ENCODE results near the gene ELP4.

- TF ChIP-seq, protein P1, sequence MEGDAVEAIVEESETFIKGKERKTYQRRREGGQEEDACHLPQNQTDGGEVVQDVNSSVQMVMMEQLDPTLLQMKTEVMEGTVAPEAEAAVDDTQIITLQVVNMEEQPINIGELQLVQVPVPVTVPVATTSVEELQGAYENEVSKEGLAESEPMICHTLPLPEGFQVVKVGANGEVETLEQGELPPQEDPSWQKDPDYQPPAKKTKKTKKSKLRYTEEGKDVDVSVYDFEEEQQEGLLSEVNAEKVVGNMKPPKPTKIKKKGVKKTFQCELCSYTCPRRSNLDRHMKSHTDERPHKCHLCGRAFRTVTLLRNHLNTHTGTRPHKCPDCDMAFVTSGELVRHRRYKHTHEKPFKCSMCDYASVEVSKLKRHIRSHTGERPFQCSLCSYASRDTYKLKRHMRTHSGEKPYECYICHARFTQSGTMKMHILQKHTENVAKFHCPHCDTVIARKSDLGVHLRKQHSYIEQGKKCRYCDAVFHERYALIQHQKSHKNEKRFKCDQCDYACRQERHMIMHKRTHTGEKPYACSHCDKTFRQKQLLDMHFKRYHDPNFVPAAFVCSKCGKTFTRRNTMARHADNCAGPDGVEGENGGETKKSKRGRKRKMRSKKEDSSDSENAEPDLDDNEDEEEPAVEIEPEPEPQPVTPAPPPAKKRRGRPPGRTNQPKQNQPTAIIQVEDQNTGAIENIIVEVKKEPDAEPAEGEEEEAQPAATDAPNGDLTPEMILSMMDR (IDR thresholded peaks at IDR 0.05; ENCODE audit: low read depth, low read length): no peak
- TF ChIP-seq POLR2A (IDR thresholded peaks at IDR 0.05; ENCODE audit: extremely low read depth, insufficient read length): no peak
- TF ChIP-seq, protein P2, sequence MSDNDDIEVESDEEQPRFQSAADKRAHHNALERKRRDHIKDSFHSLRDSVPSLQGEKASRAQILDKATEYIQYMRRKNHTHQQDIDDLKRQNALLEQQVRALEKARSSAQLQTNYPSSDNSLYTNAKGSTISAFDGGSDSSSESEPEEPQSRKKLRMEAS (IDR thresholded peaks at IDR 0.05; ENCODE audit: low read depth, low read length): no peak
- TF ChIP-seq MYC (IDR thresholded peaks at IDR 0.05; ENCODE audit: low read depth, low read length): no peak
These were observed 252.1 kb downstream of the ELP4 start for GRCh38 chr11:31761636-31762035.

All from NB4 (cell line).